ENCODE data around the gene CTU2.

CTU2 gene

GRCh38 chr16:88762258-88762870 lies 56.1 kb downstream of the CTU2 start:
- ATAC-seq = no peak
- no peak for TF ChIP-seq ZC3H10 (CRISPR knock-in tag; IDR thresholded peaks at IDR 0.05)
- TF ChIP-seq ARNTL (CRISPR knock-in tag; IDR thresholded peaks at IDR 0.05; ENCODE audit: borderline replicate concordance, low read depth) = no peak
- no peak for TF ChIP-seq CREB5 (CRISPR knock-in tag; IDR thresholded peaks at IDR 0.05; ENCODE audit: low read depth)
- no peak for TF ChIP-seq TSHZ2 (CRISPR knock-in tag; IDR thresholded peaks at IDR 0.05)
- no peak for TF ChIP-seq ESRRG (CRISPR knock-in tag; IDR thresholded peaks at IDR 0.05)
- TF ChIP-seq PATZ1 (CRISPR knock-in tag; IDR thresholded peaks at IDR 0.05; ENCODE audit: borderline replicate concordance) = no peak
- no peak for TF ChIP-seq ZFP3 (CRISPR knock-in tag; IDR thresholded peaks at IDR 0.05)
- TF ChIP-seq POU6F1 (CRISPR knock-in tag; IDR thresholded peaks at IDR 0.05; ENCODE audit: borderline replicate concordance, low read depth) = no peak
- TF ChIP-seq CSDC2 (CRISPR knock-in tag; IDR thresholded peaks at IDR 0.05) = no peak
- no peak for TF ChIP-seq CSRNP3 (CRISPR knock-in tag; IDR thresholded peaks at IDR 0.05)
- TF ChIP-seq ZNF565 (CRISPR knock-in tag; conservative IDR thresholded peaks at IDR 0.05; ENCODE audit: low read depth) = no peak
- TF ChIP-seq PPARA (CRISPR knock-in tag; IDR thresholded peaks at IDR 0.05; ENCODE audit: borderline replicate concordance) = no peak
- TF ChIP-seq ZNF70 (CRISPR knock-in tag; IDR thresholded peaks at IDR 0.05) = no peak

GRCh38 chr16:88762941-88763340 lies 56.6 kb downstream of the CTU2 start:
- no peak for TF ChIP-seq OSR1 (CRISPR knock-in tag; IDR thresholded peaks at IDR 0.05)
- TF ChIP-seq ZNF8 (CRISPR knock-in tag; IDR thresholded peaks at IDR 0.05) = no peak
- no peak for TF ChIP-seq ZNF565 (CRISPR knock-in tag; conservative IDR thresholded peaks at IDR 0.05; ENCODE audit: low read depth)
- no peak for TF ChIP-seq ESRRG (CRISPR knock-in tag; IDR thresholded peaks at IDR 0.05)
- no peak for ATAC-seq

- no peak for ATAC-seq
- TF ChIP-seq CSRNP3 (CRISPR knock-in tag; IDR thresholded peaks at IDR 0.05) (no peak), TOX (CRISPR knock-in tag; IDR thresholded peaks at IDR 0.05; ENCODE audit: borderline replicate concordance) (no peak), SNAI2 (CRISPR knock-in tag; IDR thresholded peaks at IDR 0.05) (no peak), RARB (CRISPR knock-in tag; IDR thresholded peaks at IDR 0.05) (no peak), GLIS3 (CRISPR knock-in tag; IDR thresholded peaks at IDR 0.05) (no peak), POU6F1 (CRISPR knock-in tag; IDR thresholded peaks at IDR 0.05; ENCODE audit: borderline replicate concordance, low read depth) (no peak), ARNTL (CRISPR knock-in tag; IDR thresholded peaks at IDR 0.05; ENCODE audit: borderline replicate concordance, low read depth) (no peak), TSHZ2 (CRISPR knock-in tag; IDR thresholded peaks at IDR 0.05) (no peak), PPARA (CRISPR knock-in tag; IDR thresholded peaks at IDR 0.05; ENCODE audit: borderline replicate concordance) (no peak), ZNF70 (CRISPR knock-in tag; IDR thresholded peaks at IDR 0.05) (no peak), ZNF565 (CRISPR knock-in tag; conservative IDR thresholded peaks at IDR 0.05; ENCODE audit: low read depth) (no peak), ISL1 (CRISPR knock-in tag; IDR thresholded peaks at IDR 0.05) (no peak), ESRRG (CRISPR knock-in tag; IDR thresholded peaks at IDR 0.05) (no peak), BACH2 (CRISPR knock-in tag; IDR thresholded peaks at IDR 0.05; ENCODE audit: borderline replicate concordance) (no peak)
Measured at GRCh38 chr16:88763502-88764053, 57.3 kb downstream of the CTU2 start.
